HL-60 (cell line): ENCODE measurements around the gene IFNA21.

ENCODE experiments used
- CTCF ChIP-seq: IDR thresholded peaks from one replicate; pipeline ENCODE4 v1.5.1; 2011; ENCODE audit warnings: low read length, control low read depth, inconsistent platforms; ENCODE audit not compliant: insufficient read depth
- POLR2AphosphoS5 ChIP-seq: IDR thresholded peaks from 2 replicates; pipeline ENCODE4 v1.6.1; 2012; ENCODE audit warnings: low read depth

- TF ChIP-seq CTCF: no peak
- no peak for TF ChIP-seq POLR2AphosphoS5
Measured at GRCh38 chr9:21155501-21155900, 11.0 kb downstream of the IFNA21 start.
